IMR-90 (cell line): ENCODE measurements around the gene TDP2. TPM values are rescaled to one million over a fixed set of nuclear protein-coding genes. Genes with fewer than 3 reads are reported as not detected.

Experiments used
- ATAC-seq: fragments of 200-7000 bp; cut with Tn5 transposase; 2 replicates; pipeline ENCODE4 v1.9.1; 2020; ENCODE audit warnings: low read depth, mild to moderate bottlenecking, moderate library complexity
- BruUV-seq: library from RNA; stranded (reverse); fragments of 400-500 nt; replicated peaks from 2 replicates; lab custom pipeline; 2021; lab: Mats Ljungman, UMichigan
- CTCF ChIA-PET: fragments of 300-600 bp; formaldehyde crosslinking; extraction: SDS; loops from one replicate; lab custom pipeline; 2021; ENCODE audit warnings: antibody characterized with exemption; lab: Yijun Ruan, JAX
- POLR2A ChIA-PET: fragments of 300-600 bp; sonication (Branson Sonifier 250); formaldehyde crosslinking; loops from one replicate; lab custom pipeline; 2022; ENCODE audit warnings: antibody characterized with exemption; ENCODE audit not compliant: unreplicated experiment; lab: Charles Lee
- DNase-seq: peaks from one replicate; pipeline ENCODE4 v3.0.0; 2013
- H2AFZ ChIP-seq: replicated peaks from 2 replicates; pipeline ENCODE3; 2013; ENCODE audit warnings: low read length, mild to moderate bottlenecking; ENCODE audit not compliant: poor library complexity
- H2AK5ac ChIP-seq: 2 replicates; pipeline ENCODE4 v1.6.1; 2013; ENCODE audit warnings: low read depth, low read length, inconsistent platforms
- H2AK9ac ChIP-seq: replicated peaks from 2 replicates; pipeline ENCODE3; 2013; ENCODE audit warnings: mild to moderate bottlenecking, low read depth, low read length, moderate library complexity; ENCODE audit not compliant: poor library complexity
- H2BK120ac ChIP-seq: 2 replicates; pipeline ENCODE4 v1.6.1; 2013; ENCODE audit warnings: low read depth, low read length, inconsistent platforms
- H2BK15ac ChIP-seq: 3 replicates; pipeline ENCODE4 v1.6.1; 2013; ENCODE audit warnings: low read depth, low read length, inconsistent platforms
- H2BK20ac ChIP-seq: 2 replicates; pipeline ENCODE4 v1.6.1; 2013; ENCODE audit warnings: low read depth, mild to moderate bottlenecking, inconsistent platforms, low read length, moderate library complexity
- H2BK5ac ChIP-seq: 2 replicates; pipeline ENCODE4 v1.6.1; 2013; ENCODE audit warnings: mild to moderate bottlenecking, low read depth, low read length, inconsistent platforms; ENCODE audit not compliant: poor library complexity, severe bottlenecking
- H3K14ac ChIP-seq: replicated peaks from 2 replicates; pipeline ENCODE4 v1.6.1; 2013; ENCODE audit warnings: low read depth, low read length, inconsistent platforms
- H3K18ac ChIP-seq: 2 replicates; pipeline ENCODE4 v1.6.1; 2013; ENCODE audit warnings: low read depth, low read length, control low read depth
- H3K23ac ChIP-seq: 2 replicates; pipeline ENCODE4 v1.6.1; 2013; ENCODE audit warnings: low read depth, low read length, inconsistent platforms
- H3K27ac ChIP-seq: 2 replicates; pipeline ENCODE4 v1.5.1; 2013; ENCODE audit warnings: mild to moderate bottlenecking, control low read depth, low read length; ENCODE audit not compliant: insufficient read depth
- H3K27me3 ChIP-seq: 2 replicates; pipeline ENCODE4 v1.6.1; 2013; ENCODE audit warnings: low read length; ENCODE audit not compliant: control insufficient read depth, insufficient read depth
- H3K36me3 ChIP-seq: 2 replicates; pipeline ENCODE4 v1.6.1; 2013; ENCODE audit warnings: low read length, mixed read lengths; ENCODE audit not compliant: control insufficient read depth, insufficient read depth
- H3K4ac ChIP-seq: 2 replicates; pipeline ENCODE4 v1.6.1; 2013; ENCODE audit warnings: low read depth, low read length, inconsistent platforms
- H3K4me1 ChIP-seq: 2 replicates; pipeline ENCODE4 v1.6.1; 2013; ENCODE audit warnings: low read length, mixed read lengths; ENCODE audit not compliant: control insufficient read depth, insufficient read depth
- H3K4me2 ChIP-seq: 2 replicates; pipeline ENCODE4 v1.6.1; 2013; ENCODE audit warnings: low read depth, mild to moderate bottlenecking, control low read depth, low read length, moderate library complexity
- H3K4me3 ChIP-seq: 2 replicates; pipeline ENCODE4 v1.5.1; 2013; ENCODE audit warnings: low read depth, mild to moderate bottlenecking, control low read depth, low read length, moderate library complexity; ENCODE audit not compliant: insufficient read depth
- H3K56ac ChIP-seq: 2 replicates; pipeline ENCODE4 v1.6.1; 2013; ENCODE audit warnings: low read length, inconsistent platforms; ENCODE audit not compliant: insufficient read depth; ENCODE audit errors: extremely low read depth
- H3K79me1 ChIP-seq, 2 experiments: 2 replicates each; pipeline ENCODE4 v1.6.1; 2013; ENCODE audit warnings: low read length in 2 of 2, inconsistent platforms in 1 of 2, low read depth in 1 of 2
- H3K9ac ChIP-seq: 2 replicates; pipeline ENCODE4 v1.6.1; 2013; ENCODE audit warnings: low read depth, low read length, control low read depth
- H3K9me1 ChIP-seq: 2 replicates; pipeline ENCODE4 v1.6.1; 2013; ENCODE audit warnings: low read length, inconsistent platforms; ENCODE audit not compliant: insufficient read depth
- H3K9me3 ChIP-seq: 2 replicates; pipeline ENCODE4 v1.6.1; 2013; ENCODE audit warnings: low read length; ENCODE audit not compliant: control insufficient read depth, insufficient read depth
- H4K20me1 ChIP-seq: 2 replicates; pipeline ENCODE4 v1.6.1; 2013; ENCODE audit warnings: low read length, inconsistent platforms; ENCODE audit not compliant: insufficient read depth
- H4K5ac ChIP-seq: 2 replicates; pipeline ENCODE4 v1.6.1; 2013; ENCODE audit warnings: mild to moderate bottlenecking, low read depth, low read length, control low read depth
- H4K8ac ChIP-seq, 2 experiments: 2 replicates each; pipeline ENCODE4 v1.6.1; 2013; ENCODE audit warnings: low read depth in 2 of 2, low read length in 2 of 2, control low read depth in 1 of 2, inconsistent platforms in 1 of 2
- H4K91ac ChIP-seq: 2 replicates; pipeline ENCODE4 v1.6.1; 2013; ENCODE audit warnings: low read depth, low read length, inconsistent platforms; ENCODE audit not compliant: insufficient read depth
- MAFK ChIP-seq: IDR thresholded peaks from 2 replicates; pipeline ENCODE4 v1.6.1; 2012; ENCODE audit warnings: low read depth, low read length, improper control_type of control experiment
- MXI1 ChIP-seq: IDR thresholded peaks from 2 replicates; pipeline ENCODE4 v1.6.1; 2012; ENCODE audit warnings: low read depth, mild to moderate bottlenecking, low read length, moderate library complexity, borderline replicate concordance
- POLR2A ChIP-seq: IDR thresholded peaks from 2 replicates; pipeline ENCODE4 v1.6.1; 2012; ENCODE audit warnings: mild to moderate bottlenecking, low read depth, low read length
- SMC3 ChIP-seq: fragments of 150-350 bp; IDR thresholded peaks from 2 replicates; pipeline ENCODE4 v1.6.1; 2016; ENCODE audit warnings: low read depth, mild to moderate bottlenecking, antibody characterized with exemption, low read length, moderate library complexity
- WGBS, 2 experiments: methylation state at CpG; one replicate each; pipeline versions ENCODE4 v1.1.5 to v1.1.7; 2013; ENCODE audit warnings: missing lambda C conversion rate in 2 of 2; ENCODE audit not compliant: insufficient read length in 1 of 2; ENCODE audit errors: extremely low coverage in 2 of 2; 5-methylcytosine and 5-hydroxymethylcytosine counted together
- dilution Hi-C: fragments of 300-500 bp; cut with HindIII; formaldehyde crosslinking; loops from one replicate; pipeline ENCODE4 v1.14.3; 2018; ENCODE audit warnings: low sequenced_read_pairs; ENCODE audit not compliant: unreplicated experiment
- in situ Hi-C: fragments of 300-500 bp; cut with MboI; formaldehyde crosslinking; loops from 3 replicates; pipeline ENCODE4 v1.14.3; 2019; ENCODE audit warnings: low sequenced_read_pairs, inconsistent platforms, mixed read lengths
- intact Hi-C: fragments of 100-400 bp; cut with micrococcal nuclease; formaldehyde crosslinking; loops from 2 replicates; pipeline ENCODE4 v1.10.0; 2022
- polyA plus RNA-seq, 3 experiments: library from polyadenylated mRNA; depleted of rRNA; stranded (reverse); fragments of >200 nt; gene quantifications; 2 replicates each; pipeline ENCODE4 v1.2.3, GENCODE V29; 2012; ENCODE audit warnings: low replicate concordance in 1 of 3
- total RNA-seq: library from RNA; depleted of rRNA; stranded (reverse); fragments of >200 nt; gene quantifications from 2 replicates; pipeline ENCODE4 v1.2.3, GENCODE V29; 2012
- TF ChIP-seq, protein P1 (sequence below): fragments of 150-350 bp; IDR thresholded peaks from 2 replicates; pipeline ENCODE4 v1.6.1; 2017; ENCODE audit warnings: mild to moderate bottlenecking, antibody characterized with exemption, low read length, low read depth

The TDP2 gene
- total and polyA plus RNA-seq, 2 of the 4 experiments (the other 2 are of a cell fraction): 13.6 to 22.8 TPM

DNA sequence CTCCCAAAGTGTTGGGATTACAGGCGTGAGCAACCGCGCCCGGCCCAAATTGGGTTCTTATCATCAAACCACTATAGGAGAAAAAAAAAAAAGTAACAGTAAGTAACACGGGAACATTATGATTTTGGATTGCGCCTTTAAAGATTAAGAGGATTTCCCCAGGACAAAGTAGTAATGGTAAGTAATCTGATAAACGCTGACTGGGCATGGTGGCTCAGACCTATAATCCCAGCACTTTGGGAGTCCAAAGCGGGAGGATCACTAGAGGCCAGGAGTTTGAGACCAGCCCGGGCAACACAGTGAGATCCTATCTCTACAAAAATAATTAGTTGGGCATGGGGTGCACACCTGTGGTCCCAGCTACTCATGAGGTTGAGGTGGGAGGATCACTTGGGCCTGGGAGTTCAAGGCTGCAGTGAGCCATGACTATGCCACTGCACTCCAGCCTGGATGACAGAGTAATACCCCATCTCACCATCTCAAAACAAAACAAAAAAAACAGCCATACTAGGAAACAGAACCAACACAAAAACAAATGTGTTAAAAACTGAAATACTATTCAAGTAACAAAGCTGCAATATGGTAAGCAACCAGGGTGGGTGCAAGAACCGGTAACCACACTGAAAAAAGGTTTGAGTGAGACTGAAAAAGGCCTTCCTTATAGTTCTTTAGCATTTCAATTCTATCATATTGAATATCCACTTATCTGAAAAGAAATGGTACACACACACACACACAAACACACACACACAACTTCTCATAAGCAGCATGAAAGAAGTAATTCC lies 44.0 kb upstream of the TDP2 start:
- Histone ChIP-seq H4K5ac (no peak overlapping the region), H2BK5ac (no peak overlapping the region), H3K18ac (no peak overlapping the region), H2BK120ac (no peak overlapping the region), H3K9me3 (no peaks in the 10 kb centered on the region), H3K79me1 (peaks cover 0 to 35% of the 10 kb centered on the region in 2 experiments), H3K27ac (no peak overlapping the region), H4K8ac (no peak overlapping the region), H3K4me1 (no peaks in the 10 kb centered on the region; the same call in 1 of the 2 replicates), H3K4ac (no peak overlapping the region), H3K56ac (no peak overlapping the region), H2AK5ac (no peak overlapping the region), H2BK20ac (no peak overlapping the region), H4K20me1 (peaks cover 56% of the 10 kb centered on the region), H2AFZ (no peak overlapping the region), H4K91ac (no peak overlapping the region), H3K14ac (no peak overlapping the region), H3K23ac (no peak overlapping the region), H3K4me2 (no peak overlapping the region), H3K27me3 (no peaks in the 10 kb centered on the region), H2AK9ac (no peak overlapping the region), H3K9ac (no peak overlapping the region), H2BK15ac (no peak overlapping the region), H3K9me1 (no peaks in the 10 kb centered on the region), H3K4me3 (no peak overlapping the region), H3K36me3 (peaks cover 68% of the 10 kb centered on the region)
- DNase-seq (no peak), ATAC-seq (no peak)
- intact Hi-C loops: loop anchor here (10.0 kb wide), 1 partner anchor 144 kb away; no protein-coding TSS in a partner anchor
- ChIA-PET POLR2A (no interaction called here), CTCF (interaction anchor here (0.6 kb wide), 1 partner anchor 60 kb away, joined by 6 read pairs; no protein-coding TSS in a partner anchor)
- dilution Hi-C loops: no loop called here
- TF ChIP-seq MAFK (peak; percentile 48; the same call in 1 of the 2 replicates), SMC3 (no peak), POLR2A (no peak), MXI1 (no peak)
- TF ChIP-seq, protein P1, sequence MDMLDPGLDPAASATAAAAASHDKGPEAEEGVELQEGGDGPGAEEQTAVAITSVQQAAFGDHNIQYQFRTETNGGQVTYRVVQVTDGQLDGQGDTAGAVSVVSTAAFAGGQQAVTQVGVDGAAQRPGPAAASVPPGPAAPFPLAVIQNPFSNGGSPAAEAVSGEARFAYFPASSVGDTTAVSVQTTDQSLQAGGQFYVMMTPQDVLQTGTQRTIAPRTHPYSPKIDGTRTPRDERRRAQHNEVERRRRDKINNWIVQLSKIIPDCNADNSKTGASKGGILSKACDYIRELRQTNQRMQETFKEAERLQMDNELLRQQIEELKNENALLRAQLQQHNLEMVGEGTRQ: no peak
- in situ Hi-C loops: loop anchor here (5.0 kb wide), 1 partner anchor 57 kb away; no protein-coding TSS in a partner anchor
- BruUV-seq: no TSS peak
- WGBS, 2 experiments: no CpG with 5 or more reads among the region's 10 CpGs
